ENCODE results near the gene HOXA4. TPM values are rescaled to one million over a fixed set of nuclear protein-coding genes. Genes with fewer than 3 reads are reported as not detected.

Gene HOXA4
- polyA plus RNA-seq, 3 donors = 0.48 TPM; not detected in 2

DNA sequence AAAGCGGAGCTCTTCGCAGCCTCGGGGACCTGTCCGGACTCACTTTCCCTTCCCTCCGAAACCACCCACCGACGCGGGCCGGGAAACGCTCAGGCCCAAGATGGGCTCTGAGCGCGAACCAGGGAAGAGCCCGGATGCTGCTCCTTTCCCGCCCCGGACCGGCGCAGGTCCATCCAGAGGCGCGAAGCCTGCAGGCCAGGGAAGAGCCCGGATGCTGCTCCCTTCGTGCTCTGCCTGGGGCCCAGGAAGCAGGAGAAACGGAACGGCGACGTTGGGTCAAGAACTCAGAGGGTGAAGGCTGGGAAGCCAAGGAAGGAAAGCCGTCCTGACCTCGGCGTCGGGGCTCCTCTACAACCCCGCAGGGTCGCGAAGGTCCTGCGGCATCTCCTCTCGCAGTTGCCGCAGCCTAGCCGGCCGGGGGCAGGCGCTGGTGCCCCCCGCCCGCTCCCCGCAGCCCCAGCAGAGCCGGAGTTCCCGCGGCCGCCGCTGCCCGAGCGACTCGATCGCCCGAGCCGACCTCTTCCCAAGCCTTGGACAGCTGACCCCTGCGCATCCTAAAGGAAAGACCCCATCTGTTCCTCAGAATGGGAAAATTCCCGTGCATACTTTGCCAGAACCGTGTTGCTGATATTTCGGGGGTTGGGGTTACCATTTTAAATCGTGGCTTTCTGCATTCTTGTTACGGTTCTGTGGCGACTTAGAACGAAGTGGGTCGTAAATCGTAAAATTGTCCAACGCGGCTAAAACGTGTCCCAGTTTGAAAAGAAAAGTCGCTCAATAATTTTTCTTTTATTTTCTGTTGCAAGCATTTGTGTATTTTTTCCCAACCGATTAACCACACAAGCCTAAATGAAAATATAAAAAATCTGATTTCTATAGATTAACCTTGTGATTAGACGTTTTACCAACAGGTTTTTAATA, 42.3 kb downstream of the HOXA4 start:
- peak overlapping the region in 2 of 3 experiments; percentile 13 to 59 for H3K4me3 ChIP-seq (replicated peaks in 1 of 3; ENCODE audit: low read depth in 2 of 3, low read length in 3 of 3)

DNA sequence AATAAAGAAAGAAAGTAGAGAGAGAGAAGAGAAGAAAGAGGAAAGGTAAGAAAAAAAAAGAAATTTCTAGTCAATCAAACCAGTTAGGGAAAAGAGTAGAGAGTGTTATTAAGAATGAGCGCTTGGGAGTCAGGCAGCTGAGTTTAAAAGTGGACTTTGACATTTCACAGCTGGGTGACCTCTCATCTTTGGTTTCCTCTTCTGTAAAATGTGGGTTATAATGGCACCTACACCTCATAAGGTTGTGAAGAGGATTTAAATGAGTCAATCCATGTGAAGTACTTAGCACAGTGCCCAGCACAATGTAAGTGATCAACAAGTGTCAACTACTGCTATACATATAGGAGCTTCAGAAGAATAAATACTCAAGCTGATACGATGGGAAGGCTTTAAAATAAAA, 46.9 kb downstream of the HOXA4 start:
- H2AFZ ChIP-seq (ENCODE audit: insufficient read depth, low read depth, low read length, poor library complexity, severe bottlenecking) = no peak overlapping the region
- no peaks in the 10 kb centered on the region for H3K36me3 ChIP-seq (replicated peaks in 1 of 2; ENCODE audit: control insufficient read depth in 1 of 2, insufficient read depth in 2 of 2, low read length in 2 of 2)
- peaks cover 29% of the 10 kb centered on the region for H3K4me1 Mint-ChIP-seq
- H3K4me1 ChIP-seq (ENCODE audit: control insufficient read depth in 1 of 2, insufficient read depth in 2 of 2, low read length in 2 of 2) = peaks cover 17 to 27% of the 10 kb centered on the region in 2 donors
- no peak overlapping the region for H3K27ac ChIP-seq (ENCODE audit: low read depth in 1 of 2, low read length in 2 of 2)
- H3K4me2 ChIP-seq (replicated peaks; ENCODE audit: extremely low read depth, low read length, poor library complexity, severe bottlenecking) = no peak overlapping the region
- peaks cover 29 to 34% of the 10 kb centered on the region in 2 donors for H3K27me3 ChIP-seq (ENCODE audit: control insufficient read depth in 2 of 2, insufficient read depth in 2 of 2, low read length in 2 of 2)
- TF ChIP-seq, protein P1, sequence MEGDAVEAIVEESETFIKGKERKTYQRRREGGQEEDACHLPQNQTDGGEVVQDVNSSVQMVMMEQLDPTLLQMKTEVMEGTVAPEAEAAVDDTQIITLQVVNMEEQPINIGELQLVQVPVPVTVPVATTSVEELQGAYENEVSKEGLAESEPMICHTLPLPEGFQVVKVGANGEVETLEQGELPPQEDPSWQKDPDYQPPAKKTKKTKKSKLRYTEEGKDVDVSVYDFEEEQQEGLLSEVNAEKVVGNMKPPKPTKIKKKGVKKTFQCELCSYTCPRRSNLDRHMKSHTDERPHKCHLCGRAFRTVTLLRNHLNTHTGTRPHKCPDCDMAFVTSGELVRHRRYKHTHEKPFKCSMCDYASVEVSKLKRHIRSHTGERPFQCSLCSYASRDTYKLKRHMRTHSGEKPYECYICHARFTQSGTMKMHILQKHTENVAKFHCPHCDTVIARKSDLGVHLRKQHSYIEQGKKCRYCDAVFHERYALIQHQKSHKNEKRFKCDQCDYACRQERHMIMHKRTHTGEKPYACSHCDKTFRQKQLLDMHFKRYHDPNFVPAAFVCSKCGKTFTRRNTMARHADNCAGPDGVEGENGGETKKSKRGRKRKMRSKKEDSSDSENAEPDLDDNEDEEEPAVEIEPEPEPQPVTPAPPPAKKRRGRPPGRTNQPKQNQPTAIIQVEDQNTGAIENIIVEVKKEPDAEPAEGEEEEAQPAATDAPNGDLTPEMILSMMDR (IDR thresholded peaks at IDR 0.05) = no peak
- no peak overlapping the region for H3K4me3 Mint-ChIP-seq
- H3K27me3 Mint-ChIP-seq (ENCODE audit: low read depth in 3 of 3) = peaks cover 28 to 36% (median 32%) of the 10 kb centered on the region in 3 donors
- H3K9ac ChIP-seq (ENCODE audit: insufficient read depth, low read length, poor library complexity, severe bottlenecking) = no peak overlapping the region
- H3K27ac Mint-ChIP-seq = no peak overlapping the region
- H3K36me3 Mint-ChIP-seq = peaks cover 3 to 10% of the 10 kb centered on the region in 2 donors
- H3K9me3 Mint-ChIP-seq = peaks cover 0 to 17% (median 8%) of the 10 kb centered on the region in 7 donors
- intact Hi-C loops (cut with micrococcal nuclease) = no loop called here
- H3K4me3 ChIP-seq (replicated peaks in 1 of 3; ENCODE audit: low read depth in 2 of 3, low read length in 3 of 3) = no peak overlapping the region
- H3K9me3 ChIP-seq (replicated peaks in 1 of 2; ENCODE audit: control insufficient read depth in 1 of 2, insufficient read depth in 1 of 2, low read length in 2 of 2) = peaks cover 4 to 12% of the 10 kb centered on the region in 2 donors
- WGBS (ENCODE audit: insufficient coverage) = no CpG with 5 or more reads among the region's 2 CpGs
- no peak for DNase-seq
- no peaks in the 10 kb centered on the region for H4K20me1 ChIP-seq (ENCODE audit: insufficient read depth, low read length)
- no peaks in the 10 kb centered on the region for H3K79me2 ChIP-seq (ENCODE audit: insufficient read depth, low read length)

More for the DNA sequence above, 42.3 kb downstream of the HOXA4 start:
- H2AFZ ChIP-seq (ENCODE audit: insufficient read depth, low read depth, low read length, poor library complexity, severe bottlenecking) = peak overlapping the region; percentile 74
- no peak for DNase-seq
- H3K9me3 ChIP-seq (replicated peaks in 1 of 2; ENCODE audit: control insufficient read depth in 1 of 2, insufficient read depth in 1 of 2, low read length in 2 of 2) = peaks cover 4 to 25% of the 10 kb centered on the region in 2 donors
- no peaks in the 10 kb centered on the region for H3K79me2 ChIP-seq (ENCODE audit: insufficient read depth, low read length)
- H3K4me1 ChIP-seq (ENCODE audit: control insufficient read depth in 1 of 2, insufficient read depth in 2 of 2, low read length in 2 of 2) = peaks cover 5 to 10% of the 10 kb centered on the region in 2 donors
- no peak overlapping the region for H3K27ac ChIP-seq (ENCODE audit: low read depth in 1 of 2, low read length in 2 of 2)
- 9% methylated on average over 56 of the region's 68 CpGs for WGBS (ENCODE audit: insufficient coverage)
- H3K9ac ChIP-seq (ENCODE audit: insufficient read depth, low read length, poor library complexity, severe bottlenecking) = no peak overlapping the region
- H3K36me3 ChIP-seq (replicated peaks in 1 of 2; ENCODE audit: control insufficient read depth in 1 of 2, insufficient read depth in 2 of 2, low read length in 2 of 2) = no peaks in the 10 kb centered on the region
- Mint-ChIP-seq H3K4me1 (peaks cover 18% of the 10 kb centered on the region), H3K4me3 (peak overlapping the region; percentile 72 to 89), H3K27me3 (ENCODE audit: low read depth in 3 of 3) (peaks cover 75 to 76% (median 75%) of the 10 kb centered on the region in 3 donors), H3K9me3 (peaks cover 0 to 31% (median 21%) of the 10 kb centered on the region in 7 donors), H3K27ac (no peak overlapping the region), H3K36me3 (peaks cover 3 to 18% of the 10 kb centered on the region in 2 donors)
- peak overlapping the region; percentile 69 for H3K4me2 ChIP-seq (replicated peaks; ENCODE audit: extremely low read depth, low read length, poor library complexity, severe bottlenecking)
- no peaks in the 10 kb centered on the region for H4K20me1 ChIP-seq (ENCODE audit: insufficient read depth, low read length)
- TF ChIP-seq, protein P1 (IDR thresholded peaks at IDR 0.05) = no peak
- intact Hi-C loops (cut with micrococcal nuclease) = no loop called here
- H3K27me3 ChIP-seq (ENCODE audit: control insufficient read depth in 2 of 2, insufficient read depth in 2 of 2, low read length in 2 of 2) = peaks cover 76 to 80% of the 10 kb centered on the region in 2 donors
